Activated T-cell treated with anti-CD3 and anti-CD28 coated beads for 1 hour (primary cell): Measurements from ENCODE around the gene SSH3.
A peak's percentile ranks its signal among the peaks of the same experiment; 100 is the strongest.

Source experiments
- DNase-seq: peaks from one replicate; pipeline ENCODE4 v3.0.0-alpha.2; 2020; ENCODE audit warnings: low read depth

The SSH3 gene

GRCh38 chr11:67349036-67349435 is 45.7 kb downstream of the SSH3 start:
- DNase-seq = no peak

GRCh38 chr11:67349457-67349856 is 46.1 kb downstream of the SSH3 start:
- no peak for DNase-seq

- DNase-seq = no peak
Measured at GRCh38 chr11:67349928-67350465, 46.7 kb downstream of the SSH3 start.

- peak; percentile 52 for DNase-seq
Measured at GRCh38 chr11:67351275-67352005, 48.1 kb downstream of the SSH3 start.

GRCh38 chr11:67352546-67353316 is 49.4 kb downstream of the SSH3 start:
- DNase-seq = no peak

GRCh38 chr11:67353317-67354074 is 50.2 kb downstream of the SSH3 start, which contains the start of gene POLD4:
TSS of gene POLD4 (minus strand) at chr11:67353546. CDS start at chr11:67353399, 147 bp downstream.
- DNase-seq = peak; percentile 95

GRCh38 chr11:67354075-67355022 is 51.0 kb downstream of the SSH3 start:
- DNase-seq = no peak

GRCh38 chr11:67355023-67355793 is 51.9 kb downstream of the SSH3 start:
- DNase-seq = no peak

GRCh38 chr11:67355794-67356386 is 52.6 kb downstream of the SSH3 start:
- DNase-seq = no peak

GRCh38 chr11:67356387-67356863 is 53.1 kb downstream of the SSH3 start:
- no peak for DNase-seq

- DNase-seq = peak; percentile 53
Measured at GRCh38 chr11:67356864-67357561, 53.7 kb downstream of the SSH3 start.

- no peak for DNase-seq
Measured at GRCh38 chr11:67357831-67358670, 54.7 kb downstream of the SSH3 start.
